ENCODE data around the gene LMOD3.

The LMOD3 gene

DNA sequence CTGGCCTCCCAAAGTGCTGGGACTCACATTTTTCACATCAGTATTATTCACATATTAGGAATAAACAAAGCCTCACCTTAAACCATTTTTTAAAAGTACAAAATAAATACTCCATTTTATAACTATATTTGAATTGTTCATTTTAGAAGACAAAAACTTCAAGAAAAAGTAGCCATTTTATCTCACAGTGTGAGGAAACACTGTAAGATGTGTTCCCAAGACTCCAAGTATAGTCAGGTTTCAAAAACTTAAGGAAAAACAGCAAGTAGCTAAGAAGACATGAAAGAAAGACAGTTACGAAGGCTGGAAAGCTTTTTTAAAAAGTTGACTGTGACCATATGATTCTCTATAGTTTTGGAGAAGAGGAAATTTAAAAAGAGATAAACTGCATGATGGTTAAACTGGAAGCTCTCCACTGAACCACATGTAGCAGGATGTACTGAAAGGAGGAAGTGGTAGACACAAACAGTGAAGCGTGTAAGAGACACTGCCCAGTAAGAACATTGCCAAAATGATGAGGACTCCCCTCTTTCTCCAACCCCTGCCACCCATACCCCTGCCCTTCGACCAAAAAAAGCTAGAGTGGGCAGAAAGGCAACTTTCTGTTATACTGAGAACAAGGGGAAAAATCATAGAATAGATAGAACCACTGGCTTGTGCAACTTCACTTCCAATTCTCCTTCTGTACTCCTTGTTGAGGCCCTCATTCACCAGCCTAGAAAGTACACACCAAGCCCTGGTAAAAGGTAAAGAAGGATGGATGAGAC lies 64.0 kb downstream of the LMOD3 start:
- no peak for DNase-seq
